Endothelial cell (in vitro differentiated cells): ENCODE results near the gene ATP11B. TPM values are rescaled to one million over a fixed set of nuclear protein-coding genes. Genes with fewer than 3 reads are reported as not detected.

Experiments used
- DNase-seq: peaks from one replicate; pipeline ENCODE4 v3.0.0; 2021; ENCODE audit warnings: low spot score
- H3K27ac Mint-ChIP-seq: one replicate; pipeline ENCODE4 v1.8.0; 2021; ENCODE audit warnings: mixed read lengths, inconsistent platforms; ENCODE audit not compliant: unreplicated experiment
- H3K27me3 Mint-ChIP-seq: one replicate; pipeline ENCODE4 v1.8.0; 2021; ENCODE audit warnings: mild to moderate bottlenecking, moderate library complexity, mixed read lengths, inconsistent platforms; ENCODE audit not compliant: unreplicated experiment
- H3K36me3 Mint-ChIP-seq: one replicate; pipeline ENCODE4 v1.8.0; 2021; ENCODE audit warnings: mild to moderate bottlenecking, low read depth, mixed read lengths, inconsistent platforms; ENCODE audit not compliant: unreplicated experiment
- H3K4me1 Mint-ChIP-seq: one replicate; pipeline ENCODE4 v1.8.0; 2021; ENCODE audit warnings: mild to moderate bottlenecking, mixed read lengths, inconsistent platforms; ENCODE audit not compliant: unreplicated experiment
- H3K4me3 Mint-ChIP-seq: one replicate; pipeline ENCODE4 v1.8.0; 2021; ENCODE audit warnings: mild to moderate bottlenecking, mixed read lengths, inconsistent platforms; ENCODE audit not compliant: unreplicated experiment
- H3K9me3 Mint-ChIP-seq: one replicate; pipeline ENCODE4 v1.8.0; 2021; ENCODE audit warnings: mixed read lengths, inconsistent platforms; ENCODE audit not compliant: unreplicated experiment
- CTCF ChIP-seq: fragments of 200-600 bp; sonication (generic); IDR thresholded peaks from one replicate; pipeline ENCODE4 v1.5.0; 2021; ENCODE audit warnings: antibody characterized with exemption; ENCODE audit not compliant: unreplicated experiment
- total RNA-seq: library from RNA; stranded (reverse); fragmentation: NEBNext Ultra II Directional; extraction: Animal tissue kit (Norgen Biotek cat#: 25700); gene quantifications from one replicate; pipeline ENCODE4 v1.2.1, GENCODE V29; 2021; ENCODE audit not compliant: unreplicated experiment

Gene ATP11B
- total RNA-seq, 1 donor from 2014 or later: 45.3 TPM

GRCh38 chr3:182906036-182906435 is 112.7 kb downstream of the ATP11B start:
- Mint-ChIP-seq H3K4me3 (no peak overlapping the region), H3K9me3 (no peaks in the 10 kb centered on the region), H3K27me3 (no peaks in the 10 kb centered on the region), H3K36me3 (peaks cover 4% of the 10 kb centered on the region), H3K27ac (no peak overlapping the region), H3K4me1 (peaks cover 6% of the 10 kb centered on the region)
- TF ChIP-seq CTCF: no peak
- no peak for DNase-seq

DNA sequence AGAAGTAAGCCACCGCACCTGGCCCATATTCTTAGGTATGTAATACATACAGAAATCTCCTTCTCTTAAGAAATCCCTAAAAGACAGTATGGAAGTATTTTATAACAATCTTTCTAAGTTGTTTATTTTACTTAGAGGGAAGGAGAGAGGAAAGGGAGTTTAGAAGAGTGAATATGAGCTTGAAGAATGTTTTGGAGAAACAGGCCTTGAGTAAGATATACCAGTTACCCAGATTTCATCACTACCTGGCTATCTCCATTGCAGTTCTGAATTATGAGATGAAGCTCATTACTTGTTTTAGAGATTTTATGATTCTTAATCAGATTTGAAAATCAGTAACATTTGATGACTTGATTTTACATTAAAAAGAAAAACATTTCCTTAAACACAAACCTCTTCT is 115.2 kb downstream of the ATP11B start:
- Mint-ChIP-seq H3K27me3 (no peaks in the 10 kb centered on the region), H3K4me1 (no peaks in the 10 kb centered on the region), H3K36me3 (peaks cover 4% of the 10 kb centered on the region), H3K4me3 (no peak overlapping the region), H3K27ac (no peak overlapping the region), H3K9me3 (no peaks in the 10 kb centered on the region)
- TF ChIP-seq CTCF: no peak
- no peak for DNase-seq

DNA sequence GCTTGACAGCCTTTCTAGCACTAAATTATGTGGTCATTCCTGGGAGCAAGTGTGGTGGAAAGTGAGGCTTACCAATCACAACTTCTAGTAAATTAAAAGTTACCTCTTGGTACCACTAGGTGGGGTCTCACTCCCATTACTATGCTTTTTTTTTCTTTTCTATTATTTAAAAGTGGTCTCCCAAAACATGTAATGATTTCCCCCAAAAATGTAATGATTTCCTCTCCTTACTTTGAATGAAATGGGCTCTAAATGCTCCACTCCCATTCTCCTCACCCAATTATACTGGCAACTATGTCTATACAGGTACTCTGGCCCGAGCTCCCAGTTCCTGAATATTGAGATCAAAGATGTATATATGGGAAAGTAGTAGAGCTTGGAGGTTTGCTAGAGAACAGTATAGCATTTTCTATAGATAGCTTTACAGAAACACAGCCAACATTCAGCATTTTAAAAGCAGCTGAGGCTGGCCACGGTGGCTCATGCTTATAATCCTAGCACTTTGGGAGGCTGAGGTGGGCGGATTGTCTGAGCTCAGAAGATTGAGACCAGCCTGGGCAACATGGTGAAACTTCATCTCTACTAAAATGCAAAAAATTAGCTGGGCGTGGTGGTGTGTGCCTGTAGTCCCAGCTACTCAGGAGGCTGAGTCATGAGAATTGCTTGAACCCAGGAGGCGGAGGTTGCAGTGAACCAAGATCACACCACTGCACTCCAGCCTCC is 116.2 kb downstream of the ATP11B start:
- Mint-ChIP-seq H3K27ac (no peak overlapping the region), H3K27me3 (no peaks in the 10 kb centered on the region), H3K4me3 (no peak overlapping the region), H3K9me3 (no peaks in the 10 kb centered on the region), H3K4me1 (no peaks in the 10 kb centered on the region), H3K36me3 (peaks cover 4% of the 10 kb centered on the region)
- peak; percentile 81 for TF ChIP-seq CTCF
- DNase-seq: no peak

DNA sequence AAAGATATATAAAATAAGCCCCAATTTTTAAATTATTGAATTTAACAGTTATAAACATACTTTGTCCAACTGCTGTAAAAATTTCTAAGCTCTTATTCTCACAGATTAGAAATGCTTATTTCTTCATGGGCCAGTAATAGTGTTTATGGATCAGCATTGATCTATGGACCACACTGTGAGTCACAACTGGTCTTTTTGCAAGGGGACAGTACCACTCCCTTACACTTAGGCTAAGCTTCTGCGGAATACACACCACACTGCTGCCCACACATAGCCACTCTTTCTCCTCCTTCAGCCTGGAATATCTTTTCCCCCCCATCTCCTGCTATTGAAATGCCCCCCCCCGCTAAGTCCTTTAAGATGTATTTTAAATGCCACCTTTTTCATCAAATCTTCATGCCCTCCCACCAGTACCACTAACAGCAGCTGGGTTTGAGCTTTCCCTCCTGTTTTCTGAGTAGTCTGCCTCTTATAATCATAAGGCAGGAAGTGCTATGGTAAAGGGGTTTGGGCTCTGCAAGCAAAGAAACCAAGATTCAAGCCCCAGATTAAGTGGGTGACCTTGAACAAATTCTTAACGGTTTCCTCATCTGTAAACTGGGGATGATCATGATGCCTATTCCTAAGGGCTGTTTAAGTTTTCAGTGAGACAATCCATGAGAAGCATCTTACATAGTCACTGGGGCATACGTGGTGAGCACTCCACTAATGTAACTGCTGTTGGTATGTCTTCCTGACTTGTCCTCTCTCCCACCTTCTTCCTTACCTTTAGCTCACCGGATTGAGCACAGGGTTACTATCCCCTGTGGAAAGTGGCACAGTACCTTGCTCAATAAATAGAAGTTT is 117.9 kb downstream of the ATP11B start:
- H3K4me1 Mint-ChIP-seq: no peaks in the 10 kb centered on the region
- no peak for DNase-seq
- no peak overlapping the region for H3K27ac Mint-ChIP-seq
- no peaks in the 10 kb centered on the region for H3K9me3 Mint-ChIP-seq
- no peaks in the 10 kb centered on the region for H3K27me3 Mint-ChIP-seq
- no peak overlapping the region for H3K4me3 Mint-ChIP-seq
- no peaks in the 10 kb centered on the region for H3K36me3 Mint-ChIP-seq
- no peak for TF ChIP-seq CTCF

DNA sequence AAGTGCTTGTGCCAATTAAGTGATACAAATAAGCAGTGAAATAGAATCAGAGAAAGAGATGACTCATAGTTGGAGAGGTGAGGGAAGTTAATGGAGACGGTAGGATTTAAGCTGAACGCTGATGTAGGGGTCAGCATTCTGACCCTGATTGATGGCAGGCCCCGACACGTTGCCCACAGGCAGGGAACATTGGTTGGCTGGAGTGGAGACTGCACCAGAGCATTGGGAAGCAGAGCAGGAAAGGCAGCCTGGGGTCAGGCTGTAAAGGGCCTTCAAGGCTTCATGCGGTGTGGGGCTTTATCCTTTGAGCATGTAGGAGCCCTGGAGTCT is 118.4 kb downstream of the ATP11B start:
- no peak for DNase-seq
- Mint-ChIP-seq H3K4me1 (no peaks in the 10 kb centered on the region), H3K4me3 (no peak overlapping the region), H3K9me3 (no peaks in the 10 kb centered on the region), H3K27ac (no peak overlapping the region), H3K36me3 (no peaks in the 10 kb centered on the region), H3K27me3 (no peaks in the 10 kb centered on the region)
- TF ChIP-seq CTCF: no peak
